ENCODE data around the gene P4HTM. TPM values are rescaled to one million over a fixed set of nuclear protein-coding genes. Genes with fewer than 3 reads are reported as not detected.

P4HTM gene
- total and polyA plus RNA-seq, 2 donors (not counting 1 experiment from before 2014, with no cell fraction given): 48.5 to 70.6 TPM

DNA sequence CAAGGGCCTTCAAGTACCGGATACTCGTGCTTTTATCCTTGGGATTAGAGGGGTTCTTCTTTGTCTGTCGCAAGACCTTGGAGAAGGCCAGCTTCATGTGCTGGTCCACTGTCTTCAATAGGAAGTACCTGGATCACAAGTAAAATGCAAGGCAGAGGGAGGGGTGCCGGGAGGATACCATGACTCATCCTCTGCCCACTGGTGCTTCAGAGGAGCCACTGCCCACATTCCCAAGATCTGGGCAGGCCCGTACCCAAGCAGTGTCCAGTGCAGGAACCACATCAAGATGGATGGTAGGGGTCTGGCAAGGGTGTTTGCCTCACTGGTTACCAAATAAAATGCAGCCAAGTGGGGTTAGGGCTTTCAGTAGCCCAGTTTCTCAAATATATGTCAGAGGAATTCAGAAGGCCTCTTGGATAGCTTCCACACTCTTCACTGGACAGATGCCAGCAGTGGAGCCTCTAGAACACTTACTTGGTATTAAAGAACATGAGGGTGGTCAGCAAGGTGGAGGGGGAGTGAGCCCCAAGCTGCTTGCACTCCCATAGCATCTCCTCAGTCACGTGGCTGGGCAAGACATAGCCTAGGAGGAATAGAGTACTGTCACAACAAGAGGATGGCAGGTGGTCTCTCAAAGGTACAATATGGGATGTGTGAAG, 42.7 kb downstream of the P4HTM start:
- Histone ChIP-seq H4K20me1 (ENCODE audit: control insufficient read depth, insufficient read depth, low read length, poor library complexity, severe bottlenecking) (no peaks in the 10 kb centered on the region), H3K4me1 (ENCODE audit: control insufficient read depth in 2 of 2, insufficient read depth in 2 of 2, low read length in 2 of 2) (peaks cover 11 to 20% of the 10 kb centered on the region in 2 donors), H3K4me2 (replicated peaks; ENCODE audit: low read depth, low read length, poor library complexity, severe bottlenecking) (no peak overlapping the region), H3K27ac (ENCODE audit: low read length in 2 of 2) (no peak overlapping the region), H3K9ac (ENCODE audit: low read length) (no peak overlapping the region), H2AFZ (ENCODE audit: insufficient read depth, low read depth, low read length, poor library complexity, severe bottlenecking) (no peak overlapping the region), H3K4me3 (ENCODE audit: control extremely low read depth in 1 of 5, extremely low read depth in 1 of 5, insufficient read depth in 1 of 5, low read depth in 2 of 5, low read length in 4 of 5) (no peak overlapping the region), H3K36me3 (replicated peaks in 1 of 2; ENCODE audit: control extremely low read depth in 1 of 2, control insufficient read depth in 1 of 2, extremely low read depth in 1 of 2, insufficient read depth in 2 of 2, low read length in 1 of 2) (peaks cover 18 to 56% of the 10 kb centered on the region in 2 experiments), H3K27me3 (replicated peaks in 1 of 4; ENCODE audit: control extremely low read depth in 1 of 4, control insufficient read depth in 3 of 4, insufficient read depth in 4 of 4, low read length in 3 of 4) (no peaks in the 10 kb centered on the region), H3K79me2 (ENCODE audit: control insufficient read depth, insufficient read depth, low read length) (peaks cover 33% of the 10 kb centered on the region), H3K9me3 (ENCODE audit: control extremely low read depth in 1 of 3, control insufficient read depth in 2 of 3, insufficient read depth in 1 of 3, low read length in 2 of 3) (no peaks in the 10 kb centered on the region)
- H3K27me3 Mint-ChIP-seq: no peaks in the 10 kb centered on the region
- ChIA-PET POLR2A (no interaction called here), CTCF (interaction anchor here (0.6 to 2.3 kb wide), 2 partner anchors 11 to 45 kb away, joined by 5 to 10 read pairs; partner anchors contain the start of gene NDUFAF3)
- H3K4me3 Mint-ChIP-seq: no peak overlapping the region
- H3K9me3 Mint-ChIP-seq (ENCODE audit: insufficient read depth): no peaks in the 10 kb centered on the region
- DNase-seq (no peak), ATAC-seq (ENCODE audit: low read depth) (no peak)
- TF ChIP-seq EZH2 (IDR thresholded peaks at IDR 0.05; ENCODE audit: borderline replicate concordance, insufficient read depth, low read depth, low read length, poor library complexity, severe bottlenecking): no peak
- TF ChIP-seq, protein P1, sequence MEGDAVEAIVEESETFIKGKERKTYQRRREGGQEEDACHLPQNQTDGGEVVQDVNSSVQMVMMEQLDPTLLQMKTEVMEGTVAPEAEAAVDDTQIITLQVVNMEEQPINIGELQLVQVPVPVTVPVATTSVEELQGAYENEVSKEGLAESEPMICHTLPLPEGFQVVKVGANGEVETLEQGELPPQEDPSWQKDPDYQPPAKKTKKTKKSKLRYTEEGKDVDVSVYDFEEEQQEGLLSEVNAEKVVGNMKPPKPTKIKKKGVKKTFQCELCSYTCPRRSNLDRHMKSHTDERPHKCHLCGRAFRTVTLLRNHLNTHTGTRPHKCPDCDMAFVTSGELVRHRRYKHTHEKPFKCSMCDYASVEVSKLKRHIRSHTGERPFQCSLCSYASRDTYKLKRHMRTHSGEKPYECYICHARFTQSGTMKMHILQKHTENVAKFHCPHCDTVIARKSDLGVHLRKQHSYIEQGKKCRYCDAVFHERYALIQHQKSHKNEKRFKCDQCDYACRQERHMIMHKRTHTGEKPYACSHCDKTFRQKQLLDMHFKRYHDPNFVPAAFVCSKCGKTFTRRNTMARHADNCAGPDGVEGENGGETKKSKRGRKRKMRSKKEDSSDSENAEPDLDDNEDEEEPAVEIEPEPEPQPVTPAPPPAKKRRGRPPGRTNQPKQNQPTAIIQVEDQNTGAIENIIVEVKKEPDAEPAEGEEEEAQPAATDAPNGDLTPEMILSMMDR (IDR thresholded peaks at IDR 0.05): no peak
- H3K27ac Mint-ChIP-seq: no peak overlapping the region
- WGBS (ENCODE audit: insufficient coverage): 93% methylated on average over 3 of the region's 6 CpGs
- intact Hi-C loops (cut with micrococcal nuclease): no loop called here
- H3K4me1 Mint-ChIP-seq: peaks cover 20% of the 10 kb centered on the region

DNA sequence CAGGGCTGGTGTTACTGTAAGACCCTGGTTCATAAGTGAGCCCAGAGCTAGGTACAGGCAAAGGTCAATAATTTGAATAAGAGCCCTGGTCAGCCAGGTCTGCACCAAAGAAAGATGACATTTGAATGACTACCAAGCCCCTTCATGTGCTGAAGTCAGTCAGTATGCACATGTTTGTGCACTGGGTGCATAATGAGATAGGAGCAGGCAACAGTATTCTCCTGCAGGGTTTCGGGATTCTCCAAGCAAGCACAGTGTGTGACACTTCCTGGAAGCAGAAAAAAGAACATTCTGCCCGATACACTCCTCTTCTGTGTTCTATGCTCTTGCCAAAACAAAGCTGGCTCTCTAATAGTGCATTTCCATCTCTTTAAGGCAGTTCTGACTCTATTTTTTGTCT, 44.6 kb downstream of the P4HTM start:
- Mint-ChIP-seq H3K4me1 (peaks cover 4% of the 10 kb centered on the region), H3K27me3 (no peaks in the 10 kb centered on the region), H3K9me3 (ENCODE audit: insufficient read depth) (no peaks in the 10 kb centered on the region), H3K27ac (no peak overlapping the region), H3K4me3 (no peak overlapping the region)
- peaks cover 22% of the 10 kb centered on the region for H3K79me2 ChIP-seq (ENCODE audit: control insufficient read depth, insufficient read depth, low read length)
- WGBS (ENCODE audit: insufficient coverage): 100% methylated on average over 2 of the region's 2 CpGs
- H3K27ac ChIP-seq (ENCODE audit: low read length in 2 of 2): no peak overlapping the region
- ATAC-seq (ENCODE audit: low read depth): no peak
- ChIA-PET CTCF (no interaction called here), POLR2A (no interaction called here)
- peaks cover 18 to 70% of the 10 kb centered on the region in 2 experiments for H3K36me3 ChIP-seq (replicated peaks in 1 of 2; ENCODE audit: control extremely low read depth in 1 of 2, control insufficient read depth in 1 of 2, extremely low read depth in 1 of 2, insufficient read depth in 2 of 2, low read length in 1 of 2)
- DNase-seq: no peak
- no peaks in the 10 kb centered on the region for H3K9me3 ChIP-seq (ENCODE audit: control extremely low read depth in 1 of 3, control insufficient read depth in 2 of 3, insufficient read depth in 1 of 3, low read length in 2 of 3)
- H3K4me1 ChIP-seq (ENCODE audit: control insufficient read depth in 2 of 2, insufficient read depth in 2 of 2, low read length in 2 of 2): peaks cover under 1% of the 10 kb centered on the region in 2 donors
- no peak for TF ChIP-seq EZH2 (IDR thresholded peaks at IDR 0.05; ENCODE audit: borderline replicate concordance, insufficient read depth, low read depth, low read length, poor library complexity, severe bottlenecking)
- TF ChIP-seq, protein P1 (IDR thresholded peaks at IDR 0.05): no peak
- no peak overlapping the region for H3K4me2 ChIP-seq (replicated peaks; ENCODE audit: low read depth, low read length, poor library complexity, severe bottlenecking)
- intact Hi-C loops (cut with micrococcal nuclease): no loop called here
- no peak overlapping the region for H3K9ac ChIP-seq (ENCODE audit: low read length)
- no peaks in the 10 kb centered on the region for H3K27me3 ChIP-seq (replicated peaks in 1 of 4; ENCODE audit: control extremely low read depth in 1 of 4, control insufficient read depth in 3 of 4, insufficient read depth in 4 of 4, low read length in 3 of 4)
- no peaks in the 10 kb centered on the region for H4K20me1 ChIP-seq (ENCODE audit: control insufficient read depth, insufficient read depth, low read length, poor library complexity, severe bottlenecking)
- H2AFZ ChIP-seq (ENCODE audit: insufficient read depth, low read depth, low read length, poor library complexity, severe bottlenecking): no peak overlapping the region
- no peak overlapping the region for H3K4me3 ChIP-seq (ENCODE audit: control extremely low read depth in 1 of 5, extremely low read depth in 1 of 5, insufficient read depth in 1 of 5, low read depth in 2 of 5, low read length in 4 of 5)

All from B cell (primary cell).